Esophagus squamous epithelium (tissue), 4 donors: ENCODE results near the gene RPGRIP1L.

Source experiments
- CTCF ChIP-seq, 6 experiments: fragments of 450-650 bp in 4 of 6; fragments of 200-600 bp in 2 of 6; sonication (generic) in 2 of 6; IDR thresholded peaks; one replicate each; pipeline ENCODE4 v1.5.1; 2016 to 2019; ENCODE audit warnings: antibody characterized with exemption in 6 of 6, mild to moderate bottlenecking in 4 of 6, moderate library complexity in 4 of 6
- POLR2A ChIP-seq, 4 donors: fragments of 450-650 bp; IDR thresholded peaks; one replicate each; pipeline ENCODE4 v1.6.1; 2017; ENCODE audit warnings: antibody characterized with exemption in 4 of 4, mild to moderate bottlenecking in 4 of 4, moderate library complexity in 3 of 4

- TF ChIP-seq POLR2A (IDR thresholded peaks at IDR 0.05) (no peak), CTCF (IDR thresholded peaks at IDR 0.05) (no peak)
Measured at GRCh38 chr16:53576904-53577303, 126.8 kb downstream of the RPGRIP1L start.
